ENCODE results near the gene IRF2BPL. TPM values are rescaled to one million over a fixed set of nuclear protein-coding genes. Genes with fewer than 3 reads are reported as not detected.
A peak's percentile ranks its signal among the peaks of the same experiment; 100 is the strongest.

Gene IRF2BPL
- total and polyA plus RNA-seq, 9 of the 15 experiments (the other 6 are each of a cell fraction or from before 2014, with no cell fraction given), result 0.52 to 21.6 (median 2.5) TPM

GRCh38 chr14:77053046-77053841 lies 24.7 kb upstream of the IRF2BPL start (continued):
- TF ChIP-seq ZNF395 (CRISPR knock-in tag; IDR thresholded peaks at IDR 0.05) (no peak), KDM4B (IDR thresholded peaks at IDR 0.05; ENCODE audit: borderline replicate concordance in 2 of 2, low read depth in 1 of 2) (no peak), YBX1 (IDR thresholded peaks at IDR 0.05) (no peak), HNRNPLL (IDR thresholded peaks at IDR 0.05; ENCODE audit: low read depth, low read length, poor library complexity, severe bottlenecking) (no peak), ARHGAP35 (IDR thresholded peaks at IDR 0.05; ENCODE audit: partially characterized antibody) (no peak), ZNF224 (CRISPR knock-in tag; IDR thresholded peaks at IDR 0.05) (no peak), PHTF2 (CRISPR knock-in tag; IDR thresholded peaks at IDR 0.05) (no peak), NFIC (IDR thresholded peaks at IDR 0.05) (peak; percentile 24; the same call in 1 of the 2 replicates), ZNF263 (CRISPR knock-in tag; IDR thresholded peaks at IDR 0.05; ENCODE audit: borderline replicate concordance) (no peak), TOE1 (IDR thresholded peaks at IDR 0.05; ENCODE audit: borderline replicate concordance) (no peak), TOE1 (CRISPR knock-in tag; IDR thresholded peaks at IDR 0.05; ENCODE audit: borderline replicate concordance, low read depth) (no peak), HMGN3 (IDR thresholded peaks at IDR 0.05; ENCODE audit: borderline replicate concordance, extremely low read depth, insufficient read length, low read depth, low read length) (no peak), ZNF76 (CRISPR knock-in tag; IDR thresholded peaks at IDR 0.05; ENCODE audit: borderline replicate concordance) (no peak), SREBF2 (CRISPR knock-in tag; IDR thresholded peaks at IDR 0.05) (no peak), XRCC4 (IDR thresholded peaks at IDR 0.05; ENCODE audit: extremely low read depth, insufficient read depth, insufficient read length) (no peak), FOXK1 (CRISPR knock-in tag; IDR thresholded peaks at IDR 0.05; ENCODE audit: borderline replicate concordance) (no peak), ZBED1 (IDR thresholded peaks at IDR 0.05) (no peak), TEAD2 (tag; IDR thresholded peaks at IDR 0.05) (no peak), ZNF586 (CRISPR knock-in tag; conservative IDR thresholded peaks at IDR 0.05) (no peak), EP400 (IDR thresholded peaks at IDR 0.05) (no peak; the same call in 1 of the 2 replicates), ZNF175 (CRISPR knock-in tag; IDR thresholded peaks at IDR 0.05; ENCODE audit: low read depth) (no peak), ZNF644 (tag; IDR thresholded peaks at IDR 0.05; ENCODE audit: low read depth) (no peak), ZNF511 (CRISPR knock-in tag; IDR thresholded peaks at IDR 0.05) (no peak), HNRNPL (IDR thresholded peaks at IDR 0.05; ENCODE audit: low read depth, low read length) (no peak), BRF1 (IDR thresholded peaks at IDR 0.05; ENCODE audit: borderline replicate concordance, extremely low read depth, insufficient read length) (no peak), CTCF (IDR thresholded peaks at IDR 0.05 in 2 of 3, conservative IDR thresholded peaks at IDR 0.05 in 1 of 3; ENCODE audit: insufficient read depth in 2 of 3, low read depth in 1 of 3, low read length in 3 of 3) (peak; percentile 86 to 97 (median 90))

Measured in K562 (cell line).